Suprapubic skin (tissue), 4 donors: ENCODE data around the gene PDP2.

Experiments used
- EP300 ChIP-seq: sonication (generic); formaldehyde crosslinking; IDR thresholded peaks from one replicate; pipeline ENCODE4 v1.6.1; 2017; ENCODE audit warnings: antibody characterized with exemption
- POLR2A ChIP-seq, 2 donors: fragments of 450-650 bp; IDR thresholded peaks; one replicate each; pipeline ENCODE4 v1.6.1; 2017; ENCODE audit warnings: antibody characterized with exemption in 2 of 2, mild to moderate bottlenecking in 2 of 2, moderate library complexity in 2 of 2
- POLR2AphosphoS5 ChIP-seq, 3 donors: sonication (generic); formaldehyde crosslinking; IDR thresholded peaks; one replicate each; pipeline ENCODE4 v1.6.1; 2017; ENCODE audit warnings: antibody characterized with exemption in 3 of 3
- TF ChIP-seq, protein P1 (sequence below), 2 donors: fragments of 200-600 bp in 1 of 2; fragments of 450-650 bp in 1 of 2; sonication (generic) in 1 of 2; IDR thresholded peaks; one replicate each; pipeline ENCODE4 v1.5.1; 2016 to 2019; ENCODE audit warnings: antibody characterized with exemption in 2 of 2, mild to moderate bottlenecking in 1 of 2, moderate library complexity in 1 of 2

DNA sequence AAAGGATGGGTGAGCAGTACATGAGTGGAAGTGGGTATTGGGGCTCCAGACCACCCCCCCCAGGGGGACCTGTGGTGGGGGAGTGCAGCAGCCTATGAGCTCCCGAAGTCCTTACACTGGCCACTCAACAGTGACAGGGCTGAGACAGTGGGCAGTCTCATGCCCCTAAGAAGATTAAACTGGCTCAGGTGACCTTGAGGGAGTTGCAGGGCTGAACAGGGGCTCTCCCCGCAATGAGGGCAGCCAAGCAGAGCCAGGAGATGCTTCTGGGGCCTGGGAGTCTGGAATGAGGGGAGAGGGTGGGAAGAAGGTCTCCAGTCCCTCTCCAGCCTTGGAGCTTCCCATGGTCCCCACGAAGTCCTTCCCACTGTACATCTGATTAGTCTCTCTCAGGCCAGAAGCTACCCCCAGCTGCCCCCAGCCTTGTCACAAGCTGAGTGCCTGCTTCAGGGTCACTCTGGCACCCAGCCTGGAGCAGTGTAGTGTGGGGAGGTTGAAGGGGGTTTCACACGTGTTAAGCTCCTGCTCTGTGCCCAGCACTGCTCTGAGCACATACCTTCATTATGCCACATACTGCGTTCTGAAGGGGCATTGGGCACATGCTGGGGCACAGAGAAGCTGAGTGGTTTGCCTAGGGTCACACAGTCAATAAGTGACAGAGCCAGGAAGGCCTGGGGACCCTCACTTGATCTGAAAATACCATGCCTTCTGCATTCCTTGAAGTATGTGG is 39.4 kb downstream of the PDP2 start:
- TF ChIP-seq POLR2A (IDR thresholded peaks at IDR 0.05) (no peak), POLR2AphosphoS5 (IDR thresholded peaks at IDR 0.05) (no peak), EP300 (no peak)
- TF ChIP-seq, protein P1, sequence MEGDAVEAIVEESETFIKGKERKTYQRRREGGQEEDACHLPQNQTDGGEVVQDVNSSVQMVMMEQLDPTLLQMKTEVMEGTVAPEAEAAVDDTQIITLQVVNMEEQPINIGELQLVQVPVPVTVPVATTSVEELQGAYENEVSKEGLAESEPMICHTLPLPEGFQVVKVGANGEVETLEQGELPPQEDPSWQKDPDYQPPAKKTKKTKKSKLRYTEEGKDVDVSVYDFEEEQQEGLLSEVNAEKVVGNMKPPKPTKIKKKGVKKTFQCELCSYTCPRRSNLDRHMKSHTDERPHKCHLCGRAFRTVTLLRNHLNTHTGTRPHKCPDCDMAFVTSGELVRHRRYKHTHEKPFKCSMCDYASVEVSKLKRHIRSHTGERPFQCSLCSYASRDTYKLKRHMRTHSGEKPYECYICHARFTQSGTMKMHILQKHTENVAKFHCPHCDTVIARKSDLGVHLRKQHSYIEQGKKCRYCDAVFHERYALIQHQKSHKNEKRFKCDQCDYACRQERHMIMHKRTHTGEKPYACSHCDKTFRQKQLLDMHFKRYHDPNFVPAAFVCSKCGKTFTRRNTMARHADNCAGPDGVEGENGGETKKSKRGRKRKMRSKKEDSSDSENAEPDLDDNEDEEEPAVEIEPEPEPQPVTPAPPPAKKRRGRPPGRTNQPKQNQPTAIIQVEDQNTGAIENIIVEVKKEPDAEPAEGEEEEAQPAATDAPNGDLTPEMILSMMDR (IDR thresholded peaks at IDR 0.05), result no peak
